ENCODE results near the gene ASL. TPM values are rescaled to one million over a fixed set of nuclear protein-coding genes. Genes with fewer than 3 reads are reported as not detected.

The ASL gene
- total RNA-seq, 1 experiment from 2014 or later, result 46.9 TPM

- Histone ChIP-seq H2AFZ (ENCODE audit: low read depth, low read length, poor library complexity, severe bottlenecking) (no peak overlapping the region), H3K9me3 (ENCODE audit: control insufficient read depth in 1 of 2, insufficient read depth in 1 of 2, low read depth in 1 of 2, low read length in 2 of 2) (no peaks in the 10 kb centered on the region), H3K4me2 (ENCODE audit: low read length) (no peak overlapping the region), H3K9ac (ENCODE audit: low read length) (no peak overlapping the region), H3K36me3 (ENCODE audit: control insufficient read depth in 1 of 2, insufficient read depth in 2 of 2, low read length in 2 of 2) (no peaks in the 10 kb centered on the region), H4K20me1 (ENCODE audit: insufficient read depth) (no peaks in the 10 kb centered on the region), H3K4me1 (ENCODE audit: control insufficient read depth in 1 of 2, insufficient read depth in 2 of 2, low read length in 2 of 2) (no peaks in the 10 kb centered on the region), H3K4me3 (replicated peaks in 1 of 2; ENCODE audit: low read depth in 1 of 2, low read length in 2 of 2) (no peak overlapping the region), H3K79me2 (ENCODE audit: insufficient read depth, low read length) (no peaks in the 10 kb centered on the region), H3K27ac (ENCODE audit: low read depth, low read length) (no peak overlapping the region), H3K27me3 (ENCODE audit: insufficient read depth, low read length) (no peaks in the 10 kb centered on the region), H3K9me2 (ENCODE audit: insufficient read depth) (no peaks in the 10 kb centered on the region)
- no peak for TF ChIP-seq SRF (IDR thresholded peaks at IDR 0.05; ENCODE audit: low read depth)
- no peak for TF ChIP-seq EZH2phosphoT487 (IDR thresholded peaks at IDR 0.05; ENCODE audit: borderline replicate concordance)
- no peak for TF ChIP-seq CBX3 (IDR thresholded peaks at IDR 0.05; ENCODE audit: low read depth)
- no peak for TF ChIP-seq ATF3 (IDR thresholded peaks at IDR 0.05)
- TF ChIP-seq EGR1 (IDR thresholded peaks at IDR 0.05; ENCODE audit: low read depth), result no peak
- TF ChIP-seq SIN3A (IDR thresholded peaks at IDR 0.05; ENCODE audit: low read depth), result no peak
- TF ChIP-seq POLR2AphosphoS5 (IDR thresholded peaks at IDR 0.05; ENCODE audit: low read depth, low read length), result no peak
- no peak for TF ChIP-seq ZBTB33 (IDR thresholded peaks at IDR 0.05; ENCODE audit: extremely low read depth, insufficient replicate concordance, low read length)
- no peak for TF ChIP-seq JUND (IDR thresholded peaks at IDR 0.05)
- no peak for TF ChIP-seq REST (IDR thresholded peaks at IDR 0.05; ENCODE audit: low read depth)
- no peak for TF ChIP-seq SP1 (IDR thresholded peaks at IDR 0.05; ENCODE audit: low read depth)
- TF ChIP-seq ELF1 (IDR thresholded peaks at IDR 0.05; ENCODE audit: borderline replicate concordance, low read depth), result no peak
- no peak for TF ChIP-seq ZFX (IDR thresholded peaks at IDR 0.05)
- no peak for TF ChIP-seq MAX (IDR thresholded peaks at IDR 0.05)
- no peak for TF ChIP-seq CTCF (IDR thresholded peaks at IDR 0.05 in 2 of 3, conservative IDR thresholded peaks at IDR 0.05 in 1 of 3; ENCODE audit: borderline replicate concordance in 1 of 3, insufficient read depth in 1 of 3, low read depth in 2 of 3, low read length in 2 of 3)
- TF ChIP-seq RAD21 (IDR thresholded peaks at IDR 0.05; ENCODE audit: low read depth), result no peak
- TF ChIP-seq YY1 (IDR thresholded peaks at IDR 0.05; ENCODE audit: extremely low read depth, insufficient replicate concordance, low read depth, low read length), result no peak
- no peak for TF ChIP-seq ZNF274 (IDR thresholded peaks at IDR 0.05; ENCODE audit: low read depth, low read length)
- no peak for TF ChIP-seq EZH2 (IDR thresholded peaks at IDR 0.05)
- intact Hi-C loops (cut with micrococcal nuclease), result loop anchor here (10.0 kb wide), 1 partner anchor 116 kb away; no protein-coding TSS in a partner anchor
- RAD21 ChIA-PET (ENCODE audit: low non-redundant PET in 1 of 2, low total read pairs in 2 of 2, uncharacterized antibody in 2 of 2, unreplicated experiment in 2 of 2), result no interaction called here
- POLR2A ChIA-PET, result no interaction called here
- no peak for DNase-seq (ENCODE audit: low read depth, low spot score)
- no peak for ATAC-seq
- CTCF ChIA-PET, result no interaction called here
- no TSS peak for BruUV-seq (replicated peaks)
Observed at GRCh38 chr7:66039094-66039670, 36.4 kb upstream of the ASL start.
